GM10248 (cell line): Measurements from ENCODE around the gene MAP1LC3B2.

Experiments
- CTCF ChIA-PET: fragments of 300-600 bp; sonication (Branson Sonifier 250); formaldehyde crosslinking; extraction: SDS; loops from one replicate; lab custom pipeline; 2021; ENCODE audit warnings: antibody characterized with exemption; lab: Yijun Ruan, JAX
- POLR2A ChIA-PET: fragments of 350-650 bp; sonication (Branson Sonifier 250); formaldehyde crosslinking; extraction: SDS; loops from one replicate; lab custom pipeline; 2020; ENCODE audit warnings: antibody characterized with exemption; lab: Yijun Ruan, JAX
- DNase-seq: peaks from one replicate; pipeline ENCODE4 v3.0.0; 2012; ENCODE audit errors: extremely low spot score
- TF ChIP-seq, protein P1 (sequence below): IDR thresholded peaks from 2 replicates; pipeline ENCODE4 v1.5.1; 2012; ENCODE audit warnings: mild to moderate bottlenecking, low read depth; ENCODE audit errors: extremely low read depth, missing control alignments, control extremely low read depth

Gene MAP1LC3B2

DNA sequence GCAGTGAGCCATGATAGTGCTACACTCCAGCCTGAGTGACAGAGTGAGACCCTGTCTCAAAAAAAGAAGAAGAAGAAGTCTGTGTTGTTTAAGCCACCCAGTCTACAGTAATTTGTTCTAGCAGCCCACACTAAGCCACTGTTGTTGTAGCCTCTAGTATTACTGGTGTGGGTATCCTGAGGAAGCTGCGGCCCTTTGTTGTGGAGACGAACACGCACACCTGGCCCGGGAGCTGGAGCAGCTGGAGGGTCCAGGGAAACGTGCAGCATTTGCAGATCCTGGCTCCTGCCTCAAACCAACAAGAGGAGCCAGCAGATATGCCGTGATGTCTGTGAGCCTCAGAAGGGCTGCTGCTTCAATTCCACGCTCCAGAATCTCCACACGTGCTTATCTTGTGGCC, 65.3 kb downstream of the MAP1LC3B2 start:
- POLR2A ChIA-PET, result no interaction called here
- CTCF ChIA-PET, result interaction anchor here (2.1 kb wide), 1 partner anchor 11 kb away, joined by 6 read pairs; no protein-coding TSS in a partner anchor
- TF ChIP-seq, protein P1, sequence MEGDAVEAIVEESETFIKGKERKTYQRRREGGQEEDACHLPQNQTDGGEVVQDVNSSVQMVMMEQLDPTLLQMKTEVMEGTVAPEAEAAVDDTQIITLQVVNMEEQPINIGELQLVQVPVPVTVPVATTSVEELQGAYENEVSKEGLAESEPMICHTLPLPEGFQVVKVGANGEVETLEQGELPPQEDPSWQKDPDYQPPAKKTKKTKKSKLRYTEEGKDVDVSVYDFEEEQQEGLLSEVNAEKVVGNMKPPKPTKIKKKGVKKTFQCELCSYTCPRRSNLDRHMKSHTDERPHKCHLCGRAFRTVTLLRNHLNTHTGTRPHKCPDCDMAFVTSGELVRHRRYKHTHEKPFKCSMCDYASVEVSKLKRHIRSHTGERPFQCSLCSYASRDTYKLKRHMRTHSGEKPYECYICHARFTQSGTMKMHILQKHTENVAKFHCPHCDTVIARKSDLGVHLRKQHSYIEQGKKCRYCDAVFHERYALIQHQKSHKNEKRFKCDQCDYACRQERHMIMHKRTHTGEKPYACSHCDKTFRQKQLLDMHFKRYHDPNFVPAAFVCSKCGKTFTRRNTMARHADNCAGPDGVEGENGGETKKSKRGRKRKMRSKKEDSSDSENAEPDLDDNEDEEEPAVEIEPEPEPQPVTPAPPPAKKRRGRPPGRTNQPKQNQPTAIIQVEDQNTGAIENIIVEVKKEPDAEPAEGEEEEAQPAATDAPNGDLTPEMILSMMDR, result no peak
- DNase-seq, result no peak

DNA sequence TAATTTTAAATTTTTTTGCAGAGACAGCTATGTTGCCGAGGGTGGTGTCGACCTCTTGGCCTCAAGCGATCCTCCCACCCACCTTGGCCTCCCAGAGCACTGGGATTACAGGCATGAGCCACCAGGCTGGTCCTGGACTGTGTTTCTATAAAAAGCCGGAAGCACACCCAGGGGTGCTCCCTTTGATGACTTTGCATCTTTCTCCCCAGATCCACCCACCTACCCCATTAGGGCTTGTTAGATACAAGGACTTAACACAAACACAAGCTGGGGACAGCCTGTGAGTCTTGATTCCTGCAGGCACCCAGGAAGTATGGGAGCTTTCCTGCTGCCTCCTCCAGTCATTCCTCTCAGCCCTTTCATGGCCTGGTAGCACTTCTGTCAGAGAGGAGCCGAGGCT, 67.0 kb downstream of the MAP1LC3B2 start:
- POLR2A ChIA-PET, result no interaction called here
- CTCF ChIA-PET, result interaction anchor here (0.8 to 2.1 kb wide), 2 partner anchors 13 to 77 kb away, joined by 3 to 6 read pairs; no protein-coding TSS in a partner anchor
- DNase-seq, result no peak
- TF ChIP-seq, protein P1, result no peak
